ENCODE data around the gene FERMT3.
"Not testable (repeated sequence)": the region's sequence is repeated elsewhere in the genome, so short reads cannot be mapped to it uniquely, and the experiment has no call there.

Gene FERMT3

DNA sequence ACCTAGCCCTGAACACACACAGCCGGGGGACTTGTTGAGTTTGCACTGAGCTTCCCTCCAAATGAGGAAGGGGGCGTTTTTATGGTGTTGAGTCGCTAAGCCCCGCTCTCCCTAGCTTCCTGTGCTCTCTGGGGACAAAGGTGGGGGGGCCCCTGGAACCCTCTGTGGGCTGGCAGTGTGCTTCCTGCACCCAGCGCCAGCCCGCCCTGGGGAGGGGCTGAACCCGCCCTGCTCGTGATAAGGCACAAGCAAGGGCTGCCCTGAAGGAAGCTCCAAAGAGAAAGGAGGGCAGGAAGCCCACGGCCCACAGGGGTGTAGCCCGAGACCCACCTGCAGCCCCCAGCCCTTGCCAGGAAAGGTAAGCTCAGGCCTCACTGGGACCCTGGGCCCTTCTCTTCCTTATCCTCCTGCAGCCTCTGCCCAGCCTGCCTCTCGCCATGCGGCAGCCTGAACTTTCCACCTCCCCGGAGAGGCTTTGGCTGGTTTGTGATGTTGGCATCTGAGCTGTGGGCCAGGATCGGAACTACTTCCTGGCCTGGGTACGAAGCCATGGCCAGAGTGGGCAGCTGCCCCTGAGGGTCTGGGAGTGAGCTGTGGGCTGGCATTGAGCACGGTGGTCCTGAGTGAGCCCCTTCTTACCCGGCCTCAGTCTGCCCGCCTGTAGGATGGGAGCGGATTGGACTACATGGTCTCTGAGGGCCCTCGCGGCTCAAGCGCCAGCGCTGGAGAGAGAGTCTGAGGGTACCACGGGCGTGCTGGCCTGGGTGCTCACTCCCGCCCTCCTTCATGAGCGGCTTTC is at the start of gene FERMT3:
TSS of gene FERMT3 (plus strand) at position 265 of the 799 bp plus-strand sequence. CDS start 644 bp downstream, outside the sequence.
- Mint-ChIP-seq H3K36me3 (peaks cover 69% of the 10 kb centered on the region), H3K4me3 (peak within 1 kb of the TSS; percentile 89), H3K4me1 (peaks cover 63% of the 10 kb centered on the region), H3K27me3 (no peaks in the 10 kb centered on the region), H3K9me3 (no peaks in the 10 kb centered on the region), H3K27ac (peak within 1 kb of the TSS; percentile 95)
- peak; percentile 79 for ATAC-seq

- Mint-ChIP-seq H3K4me1 (peaks cover 6% of the 10 kb centered on the region), H3K36me3 (no peaks in the 10 kb centered on the region), H3K27ac (no peak overlapping the region), H3K4me3 (no peak overlapping the region), H3K27me3 (peaks cover 20% of the 10 kb centered on the region), H3K9me3 (no peaks in the 10 kb centered on the region)
- no peak for ATAC-seq
Measured at GRCh38 chr11:64157631-64158394, 48.7 kb upstream of the FERMT3 start.

- no peaks in the 10 kb centered on the region for H3K27me3 Mint-ChIP-seq
- H3K27ac Mint-ChIP-seq, result no peak overlapping the region
- H3K4me1 Mint-ChIP-seq, result peaks cover 9% of the 10 kb centered on the region
Measured at GRCh38 chr11:64161037-64161436, 45.5 kb upstream of the FERMT3 start.

GRCh38 chr11:64162769-64163168 is 43.8 kb upstream of the FERMT3 start:
- not testable (repeated sequence) for ATAC-seq, H3K9me3 Mint-ChIP-seq, H3K27me3 Mint-ChIP-seq, H3K36me3 Mint-ChIP-seq, H3K4me3 Mint-ChIP-seq, H3K27ac Mint-ChIP-seq
- H3K4me1 Mint-ChIP-seq, result peaks cover 16% of the 10 kb centered on the region

More at GRCh38 chr11:64161037-64161436, 45.5 kb upstream of the FERMT3 start:
- Mint-ChIP-seq H3K36me3 (no peaks in the 10 kb centered on the region), H3K9me3 (no peaks in the 10 kb centered on the region), H3K4me3 (no peak overlapping the region)
- ATAC-seq, result no peak

GRCh38 chr11:64163951-64164350 is 42.6 kb upstream of the FERMT3 start:
- Mint-ChIP-seq H3K27me3 (no peaks in the 10 kb centered on the region), H3K9me3 (no peaks in the 10 kb centered on the region), H3K4me1 (peaks cover 16% of the 10 kb centered on the region), H3K27ac (no peak overlapping the region), H3K36me3 (no peaks in the 10 kb centered on the region), H3K4me3 (no peak overlapping the region)
- no peak for ATAC-seq

- no peak for ATAC-seq
- no peaks in the 10 kb centered on the region for H3K27me3 Mint-ChIP-seq
- no peaks in the 10 kb centered on the region for H3K9me3 Mint-ChIP-seq
- H3K4me1 Mint-ChIP-seq, result peaks cover 16% of the 10 kb centered on the region
- no peaks in the 10 kb centered on the region for H3K36me3 Mint-ChIP-seq
- H3K4me3 Mint-ChIP-seq, result peak overlapping the region; percentile 91
- H3K27ac Mint-ChIP-seq, result peak overlapping the region; percentile 67
Measured at GRCh38 chr11:64164392-64165312, 41.9 kb upstream of the FERMT3 start.

- H3K36me3 Mint-ChIP-seq, result no peaks in the 10 kb centered on the region
- H3K27ac Mint-ChIP-seq, result peak overlapping the region; percentile 33
- H3K27me3 Mint-ChIP-seq, result no peaks in the 10 kb centered on the region
- ATAC-seq, result peak; percentile 25
- peaks cover 16% of the 10 kb centered on the region for H3K4me1 Mint-ChIP-seq
- H3K4me3 Mint-ChIP-seq, result peak overlapping the region; percentile 91
- no peaks in the 10 kb centered on the region for H3K9me3 Mint-ChIP-seq
Measured at GRCh38 chr11:64165481-64165841, 41.1 kb upstream of the FERMT3 start.

GRCh38 chr11:64165842-64166635 is 40.5 kb upstream of the FERMT3 start, which contains the start of gene MACROD1:
Gene MACROD1, minus strand, starts transcription at chr11:64166113. Its CDS starts 119 bp downstream, at chr11:64165994.
- Mint-ChIP-seq H3K36me3 (no peaks in the 10 kb centered on the region), H3K4me3 (peak within 1 kb of the TSS; percentile 91), H3K4me1 (peaks cover 16% of the 10 kb centered on the region), H3K27ac (peak within 1 kb of the TSS; percentile 67), H3K9me3 (no peaks in the 10 kb centered on the region), H3K27me3 (no peaks in the 10 kb centered on the region)
- ATAC-seq, result peak; percentile 96

DNA sequence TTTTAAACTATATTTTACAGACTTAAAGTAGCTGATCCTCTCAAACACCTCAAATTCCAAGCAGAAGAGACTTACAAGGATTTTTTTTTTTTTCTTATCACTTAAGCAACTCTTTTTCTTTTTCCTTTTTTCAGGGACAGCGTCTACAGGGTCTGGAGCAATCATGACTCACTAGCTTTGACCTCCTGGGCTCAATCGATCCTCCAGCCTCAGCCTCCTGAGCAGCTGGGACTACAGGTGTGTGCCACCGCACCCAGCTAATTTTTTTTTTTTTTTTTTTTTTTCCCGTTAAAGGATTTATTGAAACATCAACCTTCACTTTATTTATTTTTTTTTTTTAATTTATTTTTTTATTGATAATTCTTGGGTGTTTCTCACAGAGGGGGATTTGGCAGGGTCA is 36.1 kb upstream of the FERMT3 start:
- peaks cover 14% of the 10 kb centered on the region for H3K4me1 Mint-ChIP-seq
- no peak for ATAC-seq
- H3K36me3 Mint-ChIP-seq, result peaks cover 6% of the 10 kb centered on the region
- no peaks in the 10 kb centered on the region for H3K9me3 Mint-ChIP-seq
- no peaks in the 10 kb centered on the region for H3K27me3 Mint-ChIP-seq
- no peak overlapping the region for H3K4me3 Mint-ChIP-seq
- H3K27ac Mint-ChIP-seq, result no peak overlapping the region

DNA sequence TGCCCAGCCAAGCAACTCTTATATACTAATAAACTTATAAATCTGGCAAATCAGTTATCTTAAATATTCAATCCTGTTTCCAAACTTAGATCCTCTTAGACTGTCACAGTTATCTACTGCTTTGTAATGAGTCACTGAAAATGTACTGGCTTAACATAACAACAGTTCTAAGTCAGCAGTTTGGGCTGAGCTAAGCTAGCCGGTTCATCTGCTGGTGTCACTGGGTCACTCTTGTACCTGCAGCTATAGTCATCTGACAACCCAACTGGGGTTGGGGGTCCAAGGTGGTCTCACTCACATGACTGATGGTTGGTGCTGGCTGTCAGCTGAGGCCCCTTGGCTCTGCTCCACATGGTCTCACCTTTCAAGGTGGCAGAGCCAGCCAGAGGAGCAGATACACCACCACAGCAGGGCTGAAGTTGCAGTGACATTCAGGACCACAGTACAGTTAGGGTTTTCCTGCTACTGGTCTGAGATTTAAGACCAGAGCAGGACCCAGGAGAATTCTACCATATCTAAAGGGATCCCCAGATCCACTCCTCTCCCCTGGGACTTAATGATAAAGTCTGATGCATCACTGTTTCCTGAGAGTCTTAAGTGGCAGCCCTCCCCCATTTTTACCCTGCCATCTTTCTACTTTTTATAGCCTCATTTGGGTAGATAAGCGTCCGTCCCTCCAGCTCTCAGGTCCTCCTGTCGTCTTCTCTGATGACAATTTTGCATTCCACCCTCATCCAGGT is 32.7 kb upstream of the FERMT3 start:
- Mint-ChIP-seq H3K36me3 (peaks cover 6% of the 10 kb centered on the region), H3K27ac (no peak overlapping the region), H3K9me3 (no peaks in the 10 kb centered on the region), H3K4me3 (no peak overlapping the region), H3K27me3 (no peaks in the 10 kb centered on the region), H3K4me1 (peaks cover 25% of the 10 kb centered on the region)
- no peak for ATAC-seq

GRCh38 chr11:64176751-64177150 is 29.8 kb upstream of the FERMT3 start:
- peaks cover 6% of the 10 kb centered on the region for H3K36me3 Mint-ChIP-seq
- H3K4me3 Mint-ChIP-seq, result no peak overlapping the region
- ATAC-seq, result no peak
- no peaks in the 10 kb centered on the region for H3K9me3 Mint-ChIP-seq
- peaks cover 38% of the 10 kb centered on the region for H3K4me1 Mint-ChIP-seq
- H3K27me3 Mint-ChIP-seq, result no peaks in the 10 kb centered on the region
- H3K27ac Mint-ChIP-seq, result no peak overlapping the region

DNA sequence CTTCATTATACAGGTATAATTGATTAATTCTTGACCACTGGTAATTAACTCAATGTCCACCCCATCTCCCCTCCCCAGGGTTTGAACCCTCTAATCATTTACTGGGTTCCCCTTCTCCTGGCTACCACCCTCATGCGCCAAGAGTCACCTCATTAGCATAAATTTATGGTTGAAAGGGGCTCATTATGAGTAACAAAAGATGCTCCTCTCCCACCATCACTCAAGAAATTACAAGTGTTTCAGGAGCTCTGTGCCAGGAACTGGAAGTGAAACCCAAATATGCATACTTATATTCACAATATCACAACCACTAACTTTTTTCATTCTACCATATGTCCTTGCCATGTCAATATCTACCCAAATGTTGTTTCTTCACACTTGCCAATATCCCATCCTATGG is 28.3 kb upstream of the FERMT3 start:
- H3K4me1 Mint-ChIP-seq, result peaks cover 49% of the 10 kb centered on the region
- H3K27me3 Mint-ChIP-seq, result no peaks in the 10 kb centered on the region
- H3K27ac Mint-ChIP-seq, result no peak overlapping the region
- ATAC-seq, result peak; percentile 80
- no peak overlapping the region for H3K4me3 Mint-ChIP-seq
- peaks cover 6% of the 10 kb centered on the region for H3K36me3 Mint-ChIP-seq
- H3K9me3 Mint-ChIP-seq, result no peaks in the 10 kb centered on the region

DNA sequence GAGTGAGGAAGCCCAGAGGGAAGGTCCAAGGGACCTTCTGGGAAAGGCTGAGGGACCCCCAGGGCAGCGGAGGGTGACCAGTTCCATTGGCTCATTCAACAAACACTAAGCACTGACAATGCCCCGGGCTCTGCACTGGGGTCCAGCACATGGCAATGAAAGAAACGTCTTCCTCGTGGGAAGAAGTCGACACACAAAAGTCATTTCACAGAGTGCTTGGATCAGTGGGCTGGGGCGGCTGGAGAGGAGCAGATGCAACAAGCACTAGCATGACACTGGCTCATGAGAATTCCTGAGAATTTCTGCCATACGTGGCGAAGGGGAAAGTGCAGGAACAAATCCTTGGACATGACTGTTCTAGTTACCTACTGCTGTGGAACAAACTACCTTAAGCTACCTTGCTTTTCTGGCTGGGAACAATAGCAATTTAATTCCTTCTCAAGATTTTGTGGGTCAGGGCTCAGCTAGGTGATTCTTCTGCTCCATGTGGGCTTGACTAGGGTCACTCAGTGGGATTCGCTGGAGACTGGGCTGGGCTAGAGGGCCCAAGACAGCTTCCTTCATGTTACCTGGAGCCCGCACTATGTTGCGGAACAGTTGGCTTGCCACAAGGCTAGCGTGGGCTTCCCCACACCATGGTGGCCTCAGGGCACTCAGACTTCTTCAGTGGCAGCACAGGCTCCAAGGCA is 27.4 kb upstream of the FERMT3 start:
- Mint-ChIP-seq H3K4me3 (no peak overlapping the region), H3K27me3 (no peaks in the 10 kb centered on the region), H3K36me3 (peaks cover 3% of the 10 kb centered on the region), H3K27ac (no peak overlapping the region), H3K4me1 (peaks cover 55% of the 10 kb centered on the region), H3K9me3 (no peaks in the 10 kb centered on the region)
- ATAC-seq, result no peak
